NCI-H2029 treated with DMSO at 0.1 percent for 48 hours (cell line): ENCODE data around the gene LAMB3.

Experiments used
- DNase-seq: peaks from one replicate; lab custom pipeline; 2025; lab: John Stamatoyannopoulos, UW

The LAMB3 gene

DNA sequence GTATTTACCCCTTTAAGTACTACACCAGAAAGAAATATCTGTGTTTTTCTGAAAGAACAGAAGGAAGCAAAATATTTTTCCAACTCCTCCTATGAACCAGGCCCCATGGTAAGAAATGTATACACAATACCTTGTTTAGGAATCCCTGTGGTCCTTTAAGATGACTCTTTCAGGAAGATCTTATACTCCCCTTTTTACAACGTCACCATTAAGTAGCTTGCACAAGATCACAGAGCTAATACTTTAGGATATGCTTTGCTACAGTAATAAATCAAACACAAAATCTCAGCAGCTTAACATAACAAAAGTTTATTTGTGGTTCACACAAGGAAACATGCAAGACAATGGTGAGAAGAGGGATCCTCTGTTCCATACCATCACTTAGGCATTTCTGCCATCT is 8.8 kb upstream of the LAMB3 start:
- DNase-seq: no peak

- DNase-seq: no peak
Measured at GRCh38 chr1:209659909-209660308, 7.7 kb upstream of the LAMB3 start.

DNA sequence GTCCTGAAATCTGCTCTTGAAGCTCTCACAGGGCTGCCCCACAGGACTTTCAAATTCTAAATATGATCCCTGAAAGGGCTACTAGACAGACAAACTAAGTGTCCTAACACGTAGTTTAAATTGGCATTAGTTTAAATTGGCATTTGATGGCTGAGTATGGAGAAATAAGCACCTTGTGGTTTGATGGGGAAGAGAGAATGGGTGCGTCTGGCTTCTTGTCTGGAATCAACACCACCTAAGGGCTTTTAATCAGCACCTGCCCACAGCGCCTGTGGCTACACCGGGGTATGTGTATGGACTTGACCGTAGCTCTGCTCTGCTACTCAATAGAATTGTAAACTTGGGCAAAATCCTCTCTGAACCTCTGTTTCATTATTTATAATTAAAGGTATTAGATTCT is 5.7 kb upstream of the LAMB3 start:
- DNase-seq: no peak

GRCh38 chr1:209657140-209657879 is 5.1 kb upstream of the LAMB3 start:
- no peak for DNase-seq

- no peak for DNase-seq
Measured at GRCh38 chr1:209655411-209656231, 3.4 kb upstream of the LAMB3 start.

DNA sequence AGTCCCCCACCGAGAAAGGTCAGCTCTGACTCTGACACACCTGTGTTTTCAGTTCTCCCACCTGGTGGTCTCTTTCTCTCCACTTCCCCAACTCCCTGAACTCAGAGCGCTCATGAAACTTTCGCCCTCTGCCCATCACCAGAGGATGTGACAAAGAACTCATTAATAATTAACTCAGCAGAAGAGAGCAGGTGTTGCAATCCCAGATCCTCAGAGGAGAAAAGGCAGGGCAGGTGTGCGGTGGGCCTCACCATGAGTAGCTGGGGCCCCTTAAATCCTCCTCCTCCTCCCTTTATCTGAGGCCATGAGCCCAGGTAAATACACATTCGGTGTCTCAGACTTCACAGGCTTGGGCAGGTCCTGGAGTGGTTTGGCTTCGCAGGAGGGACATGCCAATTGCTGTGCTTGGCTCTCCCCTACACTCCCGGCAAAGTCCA is 1.7 kb upstream of the LAMB3 start:
- DNase-seq: no peak

GRCh38 chr1:209652873-209653401 is 712 bp upstream of the LAMB3 start:
- DNase-seq: peak; percentile 72

- DNase-seq: no peak
Measured at GRCh38 chr1:209651138-209651587, 1.1 kb downstream of the LAMB3 start.

GRCh38 chr1:209650454-209650853 is 1.8 kb downstream of the LAMB3 start:
- no peak for DNase-seq

DNA sequence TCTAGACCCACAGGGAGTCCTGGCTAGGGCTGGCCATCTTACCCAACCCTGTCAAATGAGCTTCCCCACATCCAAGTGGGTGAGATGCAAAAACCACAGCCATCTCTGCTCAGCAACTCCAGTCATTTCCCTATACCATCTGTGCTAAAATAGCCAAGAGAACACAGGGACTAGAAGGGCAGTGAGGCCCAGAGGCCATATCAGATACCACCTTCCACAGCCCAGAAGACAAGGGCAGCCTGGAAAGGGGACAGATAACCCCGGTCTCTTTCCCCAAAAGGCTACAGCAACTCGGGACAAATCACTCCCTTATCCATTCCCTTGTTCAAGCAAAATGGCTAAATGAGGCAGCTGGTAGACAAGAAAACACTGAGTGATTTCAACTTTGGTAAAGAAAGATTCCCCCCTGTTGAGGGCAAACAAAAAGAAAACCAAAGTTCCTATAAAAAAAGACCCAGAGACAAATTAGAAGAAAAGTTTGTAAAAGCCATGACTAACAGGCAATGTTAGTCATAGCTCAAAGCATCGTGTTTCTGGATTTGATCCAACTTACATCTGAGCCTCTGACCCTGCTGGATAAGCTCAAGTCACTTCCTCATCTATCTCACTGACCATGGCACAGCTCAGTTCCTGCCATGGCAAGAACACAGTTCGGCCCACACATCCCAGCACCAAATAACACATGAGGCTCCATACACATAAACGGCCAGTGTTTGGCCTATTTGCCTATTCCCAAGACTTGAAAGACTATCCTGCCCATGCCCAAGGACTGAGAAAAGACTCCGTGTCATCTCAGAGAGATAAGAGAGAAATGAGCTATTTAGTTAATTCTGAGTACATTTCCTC is 3.1 kb downstream of the LAMB3 start:
- no peak for DNase-seq

DNA sequence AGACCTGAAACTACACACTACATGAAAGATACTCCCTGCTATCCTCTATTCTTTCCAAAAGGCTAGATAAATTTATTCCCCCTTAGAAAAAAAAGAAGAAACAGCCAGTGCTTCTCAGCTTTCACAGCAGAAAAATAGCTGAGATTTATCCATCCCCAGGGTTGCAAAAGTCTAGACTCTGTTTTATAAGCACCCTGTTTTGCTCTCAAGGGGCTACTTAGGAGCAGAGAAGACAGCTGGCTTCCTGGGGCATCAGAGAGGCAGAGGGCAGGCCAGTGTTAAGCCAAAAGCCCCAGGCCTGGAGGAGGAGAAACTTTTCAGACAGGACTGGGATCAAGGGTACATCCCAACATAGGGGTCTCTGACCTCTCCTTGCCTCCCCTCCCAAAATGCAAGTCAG is 3.9 kb downstream of the LAMB3 start:
- DNase-seq: no peak

DNA sequence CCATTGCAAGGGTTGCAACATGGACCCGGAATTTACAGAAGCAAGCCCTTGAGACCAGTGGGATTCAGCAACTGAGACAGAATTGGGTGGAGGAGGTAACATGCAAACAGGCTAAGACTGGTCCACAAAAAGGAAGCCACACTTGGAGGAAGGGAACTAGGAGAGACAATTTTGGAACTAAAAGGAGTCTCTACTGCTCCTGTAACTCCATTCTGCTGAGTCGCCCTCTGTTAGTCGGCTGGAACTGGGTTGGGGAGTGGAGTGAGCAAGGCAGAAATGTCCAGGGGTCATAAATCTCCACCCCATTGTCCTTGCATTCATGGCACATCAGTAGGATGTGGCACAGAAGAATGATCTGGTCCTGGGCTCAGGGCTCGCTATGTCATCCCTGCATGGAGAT is 5.1 kb downstream of the LAMB3 start:
- DNase-seq: no peak

- DNase-seq: no peak
Measured at GRCh38 chr1:209646558-209646957, 5.7 kb downstream of the LAMB3 start.

DNA sequence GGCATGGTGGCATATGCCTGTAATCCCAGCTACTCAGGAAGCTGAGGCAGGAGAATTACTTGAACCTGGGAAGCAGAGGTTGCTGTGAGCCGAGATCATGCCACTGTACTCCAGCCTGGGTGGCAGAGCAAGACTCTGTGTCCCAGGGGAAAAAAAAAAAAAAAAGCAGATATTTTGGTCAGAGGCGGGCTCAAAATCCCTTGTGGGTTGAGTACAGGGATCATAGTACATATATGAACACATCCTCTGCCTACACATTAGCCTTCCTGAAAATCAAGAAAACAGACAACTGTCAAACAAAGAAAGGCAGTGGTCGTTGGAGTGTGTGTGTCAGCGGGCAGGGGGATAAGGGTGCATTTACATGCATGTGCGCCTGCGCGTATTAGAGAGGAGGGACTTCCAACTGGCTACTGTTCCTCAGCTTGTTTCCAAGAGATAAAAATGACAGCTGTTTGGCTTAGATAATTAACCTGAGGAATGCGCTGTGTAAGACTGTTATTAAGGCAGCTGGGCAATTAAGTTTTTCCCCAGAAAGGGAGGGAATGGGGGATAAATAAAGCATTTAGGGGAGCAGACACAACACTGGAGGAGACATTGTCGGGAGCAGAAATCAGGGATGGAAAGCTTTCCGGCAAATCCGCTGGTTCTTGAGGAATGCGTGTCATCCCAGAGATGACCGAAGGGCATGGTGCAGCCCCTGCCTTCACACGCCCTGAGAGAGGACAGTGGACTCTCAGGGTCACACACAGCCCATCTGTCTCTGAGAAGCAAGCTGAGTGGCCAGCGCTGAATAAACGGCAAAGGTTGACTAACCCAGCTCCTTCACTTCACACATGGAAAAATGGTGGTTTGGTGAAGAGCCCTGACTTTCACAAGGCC is 6.4 kb downstream of the LAMB3 start:
- no peak for DNase-seq

- DNase-seq: no peak
Measured at GRCh38 chr1:209643285-209644020, 8.8 kb downstream of the LAMB3 start.

- DNase-seq: no peak
Measured at GRCh38 chr1:209642816-209643215, 9.4 kb downstream of the LAMB3 start.

DNA sequence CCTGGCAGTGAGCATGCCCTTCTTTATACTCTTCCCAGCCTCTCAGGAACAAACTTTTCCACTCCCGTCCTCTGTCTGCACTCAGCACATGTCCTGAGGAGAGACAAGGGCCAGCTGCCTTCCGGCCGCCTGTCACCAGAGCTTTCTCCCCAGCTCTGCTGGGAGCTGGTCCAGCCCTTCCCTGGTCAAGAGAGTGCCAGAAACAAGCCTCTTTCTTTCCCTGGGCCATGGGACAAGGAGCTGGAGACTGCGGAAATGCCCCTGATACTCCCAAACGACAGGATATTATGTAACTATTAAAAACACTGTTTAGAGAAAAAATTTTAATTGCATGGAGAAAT is 10.4 kb downstream of the LAMB3 start:
- DNase-seq: no peak

GRCh38 chr1:209635850-209636249 is 16.4 kb downstream of the LAMB3 start:
- DNase-seq: no peak

GRCh38 chr1:209634005-209634737 is 18.1 kb downstream of the LAMB3 start:
- DNase-seq: no peak
